Hepatic stellate cell (primary cell): ENCODE data around the gene CELA3A.
"Not testable (repeated sequence)": the region's sequence is repeated elsewhere in the genome, so short reads cannot be mapped to it uniquely, and the experiment has no call there.

Experiments
- DNase-seq: peaks from one replicate; pipeline ENCODE4 v3.0.0; 2011; ENCODE audit warnings: low spot score

CELA3A gene

GRCh38 chr1:22001409-22001808 is at the start of gene CELA3A:
TSS of gene CELA3A (plus strand) at chr1:22001657. CDS start at chr1:22001675, 18 bp downstream.
- DNase-seq: no peak

- DNase-seq: no peak
These were observed 48.5 kb upstream of the CELA3A start for GRCh38 chr1:21952786-21953520.

GRCh38 chr1:21955058-21955457 is 46.4 kb upstream of the CELA3A start:
- no peak for DNase-seq

GRCh38 chr1:21955501-21956281 is 45.8 kb upstream of the CELA3A start:
- DNase-seq: no peak

- DNase-seq: no peak
These were observed 44.5 kb upstream of the CELA3A start for GRCh38 chr1:21956720-21957552.

- no peak for DNase-seq
These were observed 40.1 kb upstream of the CELA3A start for GRCh38 chr1:21961337-21961736.

GRCh38 chr1:21961799-21962198 is 39.7 kb upstream of the CELA3A start:
- DNase-seq: no peak

- DNase-seq: peak; percentile 72
These were observed 37.8 kb upstream of the CELA3A start for GRCh38 chr1:21963477-21964217.

GRCh38 chr1:21966247-21967000 is 35.0 kb upstream of the CELA3A start:
- peak; percentile 68 for DNase-seq

GRCh38 chr1:21967216-21967615 is 34.2 kb upstream of the CELA3A start:
- not testable (repeated sequence) for DNase-seq

- not testable (repeated sequence) for DNase-seq
These were observed 32.4 kb upstream of the CELA3A start for GRCh38 chr1:21969066-21969465.

- DNase-seq: not testable (repeated sequence)
These were observed 30.9 kb upstream of the CELA3A start for GRCh38 chr1:21970523-21970922.

GRCh38 chr1:21972973-21973441 is 28.4 kb upstream of the CELA3A start:
- DNase-seq: not testable (repeated sequence)

GRCh38 chr1:21973948-21974347 is 27.5 kb upstream of the CELA3A start:
- DNase-seq: not testable (repeated sequence)

GRCh38 chr1:21974699-21975098 is 26.8 kb upstream of the CELA3A start:
- not testable (repeated sequence) for DNase-seq

GRCh38 chr1:21975296-21975695 is 26.2 kb upstream of the CELA3A start:
- not testable (repeated sequence) for DNase-seq

GRCh38 chr1:21976703-21977239 is 24.7 kb upstream of the CELA3A start, which contains the start of gene CELA3B:
TSS of gene CELA3B (plus strand) at chr1:21977022. CDS start at chr1:21977040, 18 bp downstream.
- not testable (repeated sequence) for DNase-seq

GRCh38 chr1:21978209-21978608 is 23.2 kb upstream of the CELA3A start:
- not testable (repeated sequence) for DNase-seq

- DNase-seq: not testable (repeated sequence)
These were observed 20.8 kb upstream of the CELA3A start for GRCh38 chr1:21980515-21981220.

- not testable (repeated sequence) for DNase-seq
These were observed 20.2 kb upstream of the CELA3A start for GRCh38 chr1:21981253-21981652.
